Astrocyte of the spinal cord (primary cell): ENCODE data around the gene SRXN1.

Experiments used
- DNase-seq: peaks from one replicate; pipeline ENCODE4 v3.0.0; 2011; ENCODE audit warnings: low read depth, low spot score
- H3K4me3 ChIP-seq: 2 replicates; pipeline ENCODE4 v1.5.1; 2011; ENCODE audit warnings: low read depth, mild to moderate bottlenecking, low read length, moderate library complexity
- CTCF ChIP-seq: IDR thresholded peaks from 2 replicates; pipeline ENCODE4 v1.5.1; 2012; ENCODE audit warnings: low read depth, mild to moderate bottlenecking, low read length, inconsistent platforms
- in situ Hi-C: cut with HindIII; loops from 2 replicates; pipeline ENCODE4 v1.10.0; 2017; ENCODE audit warnings: low sequenced_read_pairs

SRXN1 gene

DNA sequence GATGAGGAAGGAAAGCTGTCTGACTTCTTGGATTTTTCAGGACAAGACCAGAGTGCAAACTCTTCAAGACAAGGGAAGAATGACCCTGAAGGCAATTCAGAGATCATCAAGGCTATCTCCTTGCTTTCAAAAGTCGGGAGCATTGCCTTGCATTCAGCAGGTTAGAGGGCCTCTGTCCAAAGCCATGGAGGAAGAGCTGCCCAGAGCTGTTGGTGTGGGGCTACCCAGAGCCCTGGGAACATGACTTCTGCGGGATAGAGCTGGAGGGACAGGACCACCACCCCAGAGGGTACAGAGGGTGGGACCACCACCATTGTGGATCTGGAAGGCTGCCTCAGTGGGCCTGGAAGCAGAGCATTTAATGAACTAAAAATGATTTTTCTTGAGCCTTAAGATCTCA, 5.2 kb upstream of the SRXN1 start:
- in situ Hi-C loops, result no loop called here
- no peak for DNase-seq

DNA sequence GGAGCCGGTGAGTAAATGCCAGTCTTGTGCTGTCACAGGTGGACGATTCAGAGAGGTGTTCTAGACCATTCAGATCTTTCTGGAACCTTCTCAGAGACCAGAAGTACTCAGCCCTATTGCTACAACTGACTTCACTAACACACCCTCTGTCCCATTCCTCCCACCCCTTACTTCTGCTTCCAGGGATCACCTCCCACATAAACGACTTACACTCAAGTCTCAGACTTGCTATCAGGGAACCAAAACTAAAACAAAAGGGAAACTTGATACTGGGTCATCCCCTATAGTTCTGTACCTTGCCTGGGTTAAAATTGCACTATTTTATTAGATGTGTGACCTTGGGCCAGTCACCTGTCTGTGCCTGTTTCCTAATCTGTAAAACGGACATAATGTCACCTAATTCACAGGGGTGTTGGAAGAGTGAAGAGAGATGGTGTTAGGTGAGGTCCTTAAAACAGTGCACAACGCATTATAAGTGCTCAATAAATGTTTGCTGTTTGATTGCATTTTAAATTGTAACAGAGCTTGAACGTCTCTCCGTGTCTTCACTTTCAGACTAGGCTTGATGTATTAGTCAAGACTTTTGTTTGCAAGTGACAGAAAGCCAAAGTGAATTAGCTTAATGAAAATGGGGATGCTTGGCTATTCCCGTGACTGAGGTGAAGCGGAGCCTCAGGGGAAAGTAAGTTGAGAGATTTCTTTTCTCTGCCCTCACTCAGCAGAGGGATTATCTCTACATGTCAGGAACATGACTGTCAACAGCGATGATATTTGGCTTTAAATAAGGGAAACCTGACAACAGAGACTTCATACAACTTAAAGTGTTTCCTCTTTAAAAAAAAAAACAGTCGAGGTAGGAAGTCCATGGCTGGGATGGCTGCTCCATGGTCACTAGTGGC, 3.0 kb upstream of the SRXN1 start:
- DNase-seq, result no peak
- no peak for TF ChIP-seq CTCF

More for the DNA sequence above, 5.2 kb upstream of the SRXN1 start:
- no peak for TF ChIP-seq CTCF
- no peak overlapping the region for H3K4me3 ChIP-seq

GRCh38 chr20:654417-654750, 1.4 kb upstream of the SRXN1 start:
- DNase-seq, result no peak
- H3K4me3 ChIP-seq, result no peak overlapping the region
- no peak for TF ChIP-seq CTCF
- in situ Hi-C loops, result no loop called here

More for the DNA sequence above, 3.0 kb upstream of the SRXN1 start:
- no peak overlapping the region for H3K4me3 ChIP-seq
- in situ Hi-C loops, result no loop called here

- no peak for TF ChIP-seq CTCF
- DNase-seq, result no peak
- peak overlapping the region; percentile 40 for H3K4me3 ChIP-seq
- in situ Hi-C loops, result no loop called here
Observed at GRCh38 chr20:653590-654416, 803 bp upstream of the SRXN1 start.

DNA sequence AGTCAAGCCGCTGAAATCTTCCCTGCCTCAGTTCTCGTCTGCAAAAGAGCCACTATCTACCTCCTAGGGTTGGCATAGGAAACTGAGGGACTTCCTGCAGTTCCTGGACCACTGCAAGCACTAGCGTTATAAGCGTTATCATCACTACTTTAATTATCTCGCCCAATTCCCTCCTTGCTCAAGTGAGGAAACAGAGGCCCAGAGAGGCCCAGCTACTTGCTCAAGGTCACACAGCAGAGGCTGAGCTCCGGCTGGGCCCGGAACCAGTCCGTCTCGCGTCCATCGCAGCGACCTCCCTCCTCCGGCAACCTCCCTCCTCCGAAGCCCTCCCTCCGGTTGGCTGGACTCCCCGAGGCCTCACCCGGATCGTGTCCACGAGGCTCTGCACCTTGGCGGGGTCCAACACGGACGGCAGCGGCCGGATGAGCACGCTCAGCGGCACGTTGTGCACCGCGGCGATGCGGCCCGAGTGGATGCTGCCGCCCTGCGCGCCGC, 338 bp downstream of the SRXN1 start:
- in situ Hi-C loops, result no loop called here
- peak overlapping the region; percentile 88 for H3K4me3 ChIP-seq
- TF ChIP-seq CTCF, result no peak
- peak; percentile 31 for DNase-seq

- DNase-seq, result no peak
- in situ Hi-C loops, result no loop called here
- TF ChIP-seq CTCF, result no peak
Observed at GRCh38 chr20:651713-652614, 1.0 kb downstream of the SRXN1 start.

More at GRCh38 chr20:651713-652614, 1.0 kb downstream of the SRXN1 start:
- peak overlapping the region; percentile 88 for H3K4me3 ChIP-seq
